ENCODE data around the gene DNM2.

Gene DNM2

DNA sequence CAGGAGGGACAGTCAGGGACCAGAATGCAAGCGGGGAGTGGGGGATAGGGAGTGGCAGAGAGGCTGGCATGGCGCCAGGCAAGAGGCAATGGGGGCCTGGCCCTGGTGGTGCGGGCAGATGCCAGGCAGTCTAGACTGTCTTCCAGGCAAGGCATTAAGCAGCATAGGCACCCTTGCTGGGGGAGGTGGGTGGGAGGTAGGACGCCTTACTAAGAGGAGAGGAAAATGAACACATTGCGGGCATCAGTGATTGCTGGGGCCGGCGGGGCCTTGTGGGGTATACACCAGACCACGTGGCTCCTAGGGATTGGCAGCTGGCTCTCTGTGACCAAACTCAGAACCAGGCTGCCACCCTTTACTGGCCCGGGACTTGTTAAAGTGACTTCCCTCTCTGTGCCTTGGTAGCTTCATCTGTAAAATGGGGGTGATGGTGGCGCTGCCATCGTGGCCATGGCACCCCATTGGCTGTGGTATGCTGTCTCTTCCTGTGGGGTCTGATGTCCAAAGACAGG lies 46.0 kb downstream of the DNM2 start:
- H3K4me3 ChIP-seq (ENCODE audit: low read length) = no peak overlapping the region
- no peaks in the 10 kb centered on the region for H3K27me3 ChIP-seq (ENCODE audit: control insufficient read depth, insufficient read depth, low read length)
- peaks cover 7% of the 10 kb centered on the region for H3K4me1 ChIP-seq (ENCODE audit: control insufficient read depth, insufficient read depth, low read length)
- no peak overlapping the region for H3K27ac ChIP-seq (ENCODE audit: low read depth, low read length)
- H3K9ac ChIP-seq (ENCODE audit: low read length) = no peak overlapping the region
- H3K36me3 ChIP-seq (ENCODE audit: control insufficient read depth, insufficient read depth, low read length) = peaks cover under 1% of the 10 kb centered on the region

DNA sequence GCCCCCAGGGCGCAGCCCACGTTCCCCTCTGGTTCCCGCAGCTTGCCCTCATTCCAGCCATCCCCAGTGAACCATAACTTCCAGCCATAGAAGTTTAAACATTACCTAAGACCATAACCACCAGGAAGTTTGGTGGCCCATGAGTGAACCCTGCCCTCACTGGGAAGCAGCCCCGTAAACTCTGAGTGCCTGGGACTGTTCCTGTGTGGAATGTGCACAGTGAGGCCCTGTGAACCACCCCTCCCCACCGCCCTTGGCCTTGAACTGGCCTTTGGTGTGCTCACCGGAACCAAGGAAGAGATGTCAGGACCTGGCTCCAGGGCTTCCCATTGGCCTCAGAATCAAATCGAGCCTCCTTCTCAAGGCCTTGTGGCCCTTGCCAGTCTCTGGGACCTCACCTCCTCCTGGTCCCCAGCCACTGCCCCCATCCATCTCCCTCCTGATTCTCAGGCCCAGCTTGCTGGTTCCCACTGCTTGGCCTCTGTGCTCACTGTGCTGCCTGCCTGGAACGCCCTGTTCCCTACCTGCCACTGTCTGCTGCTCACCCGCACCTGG lies 46.5 kb downstream of the DNM2 start:
- Histone ChIP-seq H3K4me1 (ENCODE audit: control insufficient read depth, insufficient read depth, low read length) (peaks cover 9% of the 10 kb centered on the region), H3K36me3 (ENCODE audit: control insufficient read depth, insufficient read depth, low read length) (peaks cover 2% of the 10 kb centered on the region), H3K27ac (ENCODE audit: low read depth, low read length) (no peak overlapping the region), H3K4me3 (ENCODE audit: low read length) (no peak overlapping the region), H3K9ac (ENCODE audit: low read length) (no peak overlapping the region), H3K27me3 (ENCODE audit: control insufficient read depth, insufficient read depth, low read length) (no peaks in the 10 kb centered on the region)

DNA sequence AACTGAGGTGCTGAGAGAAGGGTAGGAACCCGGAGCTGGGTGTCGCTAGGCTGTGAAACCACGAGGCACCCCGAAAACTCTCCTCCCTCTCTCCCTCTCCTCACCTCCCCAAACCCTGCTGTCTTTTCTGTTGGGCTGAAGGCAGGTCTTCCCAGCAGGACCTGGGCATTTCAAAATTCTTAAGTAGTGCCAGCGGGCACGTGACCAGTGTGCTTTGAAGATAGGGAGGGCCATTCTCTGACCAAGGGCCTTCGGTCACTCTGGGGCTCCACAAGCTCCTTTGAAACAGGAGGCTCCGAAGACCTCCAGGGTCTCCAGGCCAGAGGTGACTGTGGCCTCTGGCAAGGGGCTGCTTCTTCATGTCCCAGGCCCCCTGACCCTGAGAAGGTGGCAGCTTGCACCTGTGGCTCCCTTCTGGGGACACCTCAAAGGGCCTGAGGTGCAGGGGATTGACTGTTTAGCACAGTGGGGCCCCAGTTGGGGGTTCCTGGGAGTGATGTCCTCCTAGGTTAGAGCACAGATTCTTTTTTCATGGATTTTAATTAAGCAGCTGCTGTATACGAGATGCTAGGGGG lies 48.3 kb downstream of the DNM2 start:
- peak overlapping the region; percentile 3 for H3K9ac ChIP-seq (ENCODE audit: low read length)
- H3K27ac ChIP-seq (ENCODE audit: low read depth, low read length) = no peak overlapping the region
- H3K4me3 ChIP-seq (ENCODE audit: low read length) = no peak overlapping the region
- H3K4me1 ChIP-seq (ENCODE audit: control insufficient read depth, insufficient read depth, low read length) = peaks cover 13% of the 10 kb centered on the region
- no peaks in the 10 kb centered on the region for H3K27me3 ChIP-seq (ENCODE audit: control insufficient read depth, insufficient read depth, low read length)
- H3K36me3 ChIP-seq (ENCODE audit: control insufficient read depth, insufficient read depth, low read length) = peaks cover 2% of the 10 kb centered on the region

DNA sequence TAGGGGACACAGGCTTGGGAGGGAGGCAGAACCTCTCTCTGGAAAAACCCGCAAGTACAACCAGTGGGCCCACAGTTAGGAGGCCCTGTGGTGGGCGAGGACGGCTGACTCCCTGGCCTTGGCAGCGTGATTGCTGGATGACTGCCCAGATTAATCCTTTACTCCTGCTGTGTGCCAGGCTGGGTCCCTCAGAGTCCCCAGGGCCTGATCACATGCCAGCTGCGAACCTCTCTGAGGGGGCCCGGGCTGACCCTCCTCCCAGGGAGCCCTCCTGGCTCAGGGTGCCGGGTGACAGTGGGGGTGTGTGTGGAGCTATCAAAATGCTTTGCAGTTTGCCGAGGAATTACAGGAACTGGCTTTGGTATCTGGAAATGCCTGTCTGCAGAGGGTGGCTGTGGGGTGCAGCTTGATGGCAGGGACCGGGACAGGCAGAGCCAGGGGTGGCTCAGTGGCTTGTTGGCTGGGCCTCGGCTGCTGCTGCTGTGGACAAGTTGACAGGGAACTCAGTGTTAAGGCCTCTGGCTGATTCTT lies 48.9 kb downstream of the DNM2 start:
- H3K4me3 ChIP-seq (ENCODE audit: low read length) = no peak overlapping the region
- no peaks in the 10 kb centered on the region for H3K27me3 ChIP-seq (ENCODE audit: control insufficient read depth, insufficient read depth, low read length)
- peaks cover 2% of the 10 kb centered on the region for H3K36me3 ChIP-seq (ENCODE audit: control insufficient read depth, insufficient read depth, low read length)
- H3K9ac ChIP-seq (ENCODE audit: low read length) = no peak overlapping the region
- H3K4me1 ChIP-seq (ENCODE audit: control insufficient read depth, insufficient read depth, low read length) = peaks cover 13% of the 10 kb centered on the region
- H3K27ac ChIP-seq (ENCODE audit: low read depth, low read length) = no peak overlapping the region

DNA sequence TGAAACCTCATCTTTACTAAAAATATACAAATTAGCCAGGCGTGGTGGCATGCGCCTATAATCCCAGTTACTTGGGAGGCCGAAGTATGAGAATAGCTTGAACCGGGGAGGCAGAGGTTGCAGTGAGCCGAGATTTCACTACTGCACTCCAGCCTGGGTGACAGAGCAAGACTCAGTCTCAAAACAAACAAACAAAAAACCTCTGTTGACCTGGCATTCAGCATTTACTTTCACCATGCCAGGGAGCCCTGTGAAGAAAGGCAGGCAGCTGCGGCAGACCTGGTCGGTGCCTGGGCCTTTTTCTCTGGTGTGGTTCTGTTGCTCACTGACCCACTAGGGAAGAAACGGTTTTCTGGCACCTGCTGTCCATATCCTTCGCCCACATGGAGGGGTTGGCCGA lies 49.8 kb downstream of the DNM2 start:
- peaks cover 6% of the 10 kb centered on the region for H3K36me3 ChIP-seq (ENCODE audit: control insufficient read depth, insufficient read depth, low read length)
- H3K9ac ChIP-seq (ENCODE audit: low read length) = no peak overlapping the region
- H3K27me3 ChIP-seq (ENCODE audit: control insufficient read depth, insufficient read depth, low read length) = no peaks in the 10 kb centered on the region
- H3K27ac ChIP-seq (ENCODE audit: low read depth, low read length) = no peak overlapping the region
- H3K4me3 ChIP-seq (ENCODE audit: low read length) = no peak overlapping the region
- peaks cover 13% of the 10 kb centered on the region for H3K4me1 ChIP-seq (ENCODE audit: control insufficient read depth, insufficient read depth, low read length)

DNA sequence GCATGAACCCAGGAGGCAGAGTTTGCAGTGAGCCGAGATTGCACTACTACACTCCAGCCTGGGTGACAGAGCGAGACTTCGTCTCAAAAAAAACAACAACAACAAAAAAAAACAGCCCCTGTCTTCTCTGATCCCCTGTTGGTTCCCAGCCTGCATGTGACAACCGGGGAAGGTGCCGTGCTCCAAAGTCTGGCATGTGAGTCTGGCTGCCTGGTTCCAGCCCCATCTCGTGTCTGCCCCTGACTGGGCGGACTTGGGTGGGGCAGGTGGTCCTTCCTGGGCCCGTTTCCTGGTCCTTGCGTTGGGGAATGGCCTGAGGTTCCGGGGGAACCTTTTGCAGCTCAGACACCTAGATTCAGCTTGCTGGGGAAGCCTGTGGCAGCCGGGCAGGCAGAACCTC lies 50.5 kb downstream of the DNM2 start:
- Histone ChIP-seq H3K27me3 (ENCODE audit: control insufficient read depth, insufficient read depth, low read length) (no peaks in the 10 kb centered on the region), H3K9ac (ENCODE audit: low read length) (no peak overlapping the region), H3K36me3 (ENCODE audit: control insufficient read depth, insufficient read depth, low read length) (peaks cover 6% of the 10 kb centered on the region), H3K27ac (ENCODE audit: low read depth, low read length) (no peak overlapping the region), H3K4me3 (ENCODE audit: low read length) (no peak overlapping the region), H3K4me1 (ENCODE audit: control insufficient read depth, insufficient read depth, low read length) (peaks cover 13% of the 10 kb centered on the region)

DNA sequence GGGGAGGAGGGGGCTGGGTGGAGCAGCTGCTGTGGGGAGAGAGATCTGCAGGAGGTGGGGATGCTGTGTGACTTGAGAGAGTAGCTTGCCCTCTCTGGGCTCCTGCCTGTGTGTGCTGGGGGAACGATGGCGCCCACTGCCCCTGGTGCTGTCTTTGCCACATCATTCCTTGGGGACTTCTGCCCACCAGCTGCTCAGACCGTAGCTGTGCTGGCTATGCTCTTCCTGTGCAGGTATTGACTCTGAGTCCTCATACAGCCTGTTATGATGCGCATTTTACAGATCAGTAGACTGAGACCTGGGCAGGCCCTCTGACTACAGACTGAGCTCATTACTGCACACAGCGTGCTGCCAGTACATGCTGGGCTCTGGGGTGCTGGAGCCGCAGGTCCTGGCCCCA lies 51.1 kb downstream of the DNM2 start:
- Histone ChIP-seq H3K36me3 (ENCODE audit: control insufficient read depth, insufficient read depth, low read length) (peaks cover 10% of the 10 kb centered on the region), H3K9ac (ENCODE audit: low read length) (no peak overlapping the region), H3K4me3 (ENCODE audit: low read length) (no peak overlapping the region), H3K4me1 (ENCODE audit: control insufficient read depth, insufficient read depth, low read length) (peaks cover 13% of the 10 kb centered on the region), H3K27me3 (ENCODE audit: control insufficient read depth, insufficient read depth, low read length) (no peaks in the 10 kb centered on the region), H3K27ac (ENCODE audit: low read depth, low read length) (peak overlapping the region; percentile 49)

DNA sequence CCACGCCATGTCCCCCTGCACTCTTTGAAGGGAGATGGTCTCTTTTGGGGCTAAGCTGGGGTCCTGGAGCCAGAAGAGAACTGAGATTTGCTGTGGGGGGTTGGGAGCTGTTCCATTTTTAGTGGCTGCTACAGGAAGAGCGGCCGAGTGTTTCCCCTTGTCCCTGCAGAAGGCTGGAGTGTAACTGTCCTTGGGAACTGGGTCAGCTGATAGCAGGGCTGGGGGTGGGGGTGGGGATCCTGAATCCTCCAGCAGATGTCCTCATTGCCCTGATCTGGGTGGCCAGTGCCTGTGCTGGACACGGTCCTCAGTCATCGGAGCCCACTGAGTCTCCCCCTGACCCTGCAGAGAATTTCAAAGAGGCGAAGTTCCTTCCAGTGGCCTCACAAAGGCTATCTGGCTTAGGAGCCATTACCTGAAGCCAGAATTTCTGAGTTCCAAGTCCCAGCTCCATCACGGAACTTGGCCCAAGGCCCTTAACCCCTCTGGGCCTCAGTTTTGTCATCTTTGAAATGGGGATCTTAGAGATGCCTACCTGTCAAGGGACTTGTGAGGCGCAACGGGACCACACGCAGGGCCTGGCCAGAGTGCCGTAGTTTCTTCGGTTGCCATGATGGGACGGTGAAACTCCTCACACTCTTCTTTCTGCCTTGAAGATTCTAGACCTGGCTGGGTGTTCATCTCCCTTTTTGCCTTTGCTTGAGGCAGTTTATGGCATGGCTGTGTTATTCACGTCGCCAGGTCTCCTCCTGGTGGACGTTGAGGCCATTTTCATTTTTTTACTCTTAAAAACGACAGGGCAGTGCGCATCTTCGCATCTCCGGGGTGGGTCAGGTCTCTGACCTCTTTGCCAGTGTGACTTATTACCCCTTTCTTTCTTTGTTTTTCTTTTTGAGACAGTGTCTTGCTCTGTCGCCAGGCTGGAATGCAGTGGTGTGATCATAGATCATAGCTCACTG lies 51.9 kb downstream of the DNM2 start:
- Histone ChIP-seq H3K27me3 (ENCODE audit: control insufficient read depth, insufficient read depth, low read length) (no peaks in the 10 kb centered on the region), H3K27ac (ENCODE audit: low read depth, low read length) (peak overlapping the region; percentile 49), H3K9ac (ENCODE audit: low read length) (no peak overlapping the region), H3K36me3 (ENCODE audit: control insufficient read depth, insufficient read depth, low read length) (peaks cover 12% of the 10 kb centered on the region), H3K4me3 (ENCODE audit: low read length) (no peak overlapping the region), H3K4me1 (ENCODE audit: control insufficient read depth, insufficient read depth, low read length) (peaks cover 13% of the 10 kb centered on the region)

DNA sequence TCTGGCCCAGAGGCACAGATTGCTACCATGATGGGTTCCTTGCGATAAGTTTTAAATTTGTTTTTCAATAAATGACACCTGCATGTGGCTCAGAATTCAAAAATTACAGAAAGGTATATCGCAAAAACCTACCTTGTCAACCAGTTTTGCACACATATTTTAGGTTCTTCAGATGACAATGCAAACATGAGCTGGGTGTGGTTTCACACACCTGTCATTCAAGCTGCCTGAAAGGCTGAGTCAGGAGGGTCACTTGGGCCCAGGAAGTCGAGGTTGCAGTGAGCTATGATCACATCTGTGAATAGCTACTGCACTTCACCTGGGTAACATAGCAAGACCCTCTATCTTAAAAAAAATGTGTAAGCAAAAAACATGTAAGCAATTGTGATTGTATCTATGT lies 56.1 kb downstream of the DNM2 start:
- no peak overlapping the region for H3K9ac ChIP-seq (ENCODE audit: low read length)
- peaks cover 7% of the 10 kb centered on the region for H3K4me1 ChIP-seq (ENCODE audit: control insufficient read depth, insufficient read depth, low read length)
- no peaks in the 10 kb centered on the region for H3K27me3 ChIP-seq (ENCODE audit: control insufficient read depth, insufficient read depth, low read length)
- peaks cover 32% of the 10 kb centered on the region for H3K36me3 ChIP-seq (ENCODE audit: control insufficient read depth, insufficient read depth, low read length)
- H3K27ac ChIP-seq (ENCODE audit: low read depth, low read length) = no peak overlapping the region
- no peak overlapping the region for H3K4me3 ChIP-seq (ENCODE audit: low read length)

DNA sequence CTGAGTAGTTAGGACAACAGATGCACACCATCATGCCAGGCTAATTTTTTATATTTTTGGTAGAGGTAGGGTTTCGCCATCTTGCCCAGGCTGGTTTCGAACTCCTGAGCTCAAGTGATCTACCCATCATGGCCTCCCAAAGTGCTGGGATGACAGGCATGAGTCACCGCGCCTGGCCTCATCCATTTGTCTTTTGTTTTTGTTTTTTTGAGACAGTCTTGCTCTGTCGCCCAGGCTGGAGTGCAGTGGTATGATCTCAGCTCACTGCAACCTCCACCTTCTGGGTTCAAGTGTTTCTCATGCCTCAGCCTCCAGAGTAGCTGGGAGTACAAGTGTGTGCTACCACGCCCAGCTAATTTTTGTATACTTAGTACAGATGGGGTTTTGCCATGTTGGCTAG lies 57.0 kb downstream of the DNM2 start:
- Histone ChIP-seq H3K27ac (ENCODE audit: low read depth, low read length) (no peak overlapping the region), H3K4me1 (ENCODE audit: control insufficient read depth, insufficient read depth, low read length) (peaks cover 2% of the 10 kb centered on the region), H3K27me3 (ENCODE audit: control insufficient read depth, insufficient read depth, low read length) (no peaks in the 10 kb centered on the region), H3K36me3 (ENCODE audit: control insufficient read depth, insufficient read depth, low read length) (peaks cover 37% of the 10 kb centered on the region), H3K4me3 (ENCODE audit: low read length) (no peak overlapping the region), H3K9ac (ENCODE audit: low read length) (no peak overlapping the region)

DNA sequence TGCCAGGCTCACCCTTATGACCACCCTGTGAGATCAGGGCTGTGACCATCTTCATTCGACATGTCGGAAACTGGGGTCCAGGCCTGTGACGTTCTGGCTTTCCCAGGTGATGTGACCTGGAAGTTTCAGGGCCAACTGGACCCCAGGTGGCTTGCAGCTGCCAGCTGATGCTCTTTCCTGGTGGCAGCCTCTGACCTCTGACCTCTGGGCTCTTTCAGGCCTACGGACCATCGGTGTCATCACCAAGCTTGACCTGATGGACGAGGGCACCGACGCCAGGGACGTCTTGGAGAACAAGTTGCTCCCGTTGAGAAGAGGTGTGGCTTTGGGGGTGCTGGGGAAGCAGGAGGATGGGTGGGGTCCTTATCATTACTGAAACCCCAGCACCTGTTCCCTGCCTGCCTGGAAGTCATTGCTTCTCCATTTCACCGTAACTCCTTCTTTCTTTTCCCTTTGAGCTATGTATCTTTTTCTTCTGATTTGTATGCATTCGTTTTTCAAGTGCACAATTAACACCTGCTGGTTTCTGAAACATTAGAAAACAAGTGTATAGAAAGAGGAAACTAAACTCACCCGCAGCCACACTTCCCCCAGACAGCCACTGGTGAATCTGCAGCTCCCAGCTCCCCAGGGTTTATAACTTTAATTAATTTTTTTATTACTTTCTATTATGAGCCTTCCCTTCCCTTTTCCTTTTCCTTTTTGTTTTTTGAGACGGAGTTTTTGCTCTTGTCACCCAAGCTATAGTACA lies 59.2 kb downstream of the DNM2 start:
- H3K27ac ChIP-seq (ENCODE audit: low read depth, low read length) = no peak overlapping the region
- no peak overlapping the region for H3K9ac ChIP-seq (ENCODE audit: low read length)
- H3K4me1 ChIP-seq (ENCODE audit: control insufficient read depth, insufficient read depth, low read length) = no peaks in the 10 kb centered on the region
- H3K4me3 ChIP-seq (ENCODE audit: low read length) = no peak overlapping the region
- no peaks in the 10 kb centered on the region for H3K27me3 ChIP-seq (ENCODE audit: control insufficient read depth, insufficient read depth, low read length)
- H3K36me3 ChIP-seq (ENCODE audit: control insufficient read depth, insufficient read depth, low read length) = peaks cover 43% of the 10 kb centered on the region

DNA sequence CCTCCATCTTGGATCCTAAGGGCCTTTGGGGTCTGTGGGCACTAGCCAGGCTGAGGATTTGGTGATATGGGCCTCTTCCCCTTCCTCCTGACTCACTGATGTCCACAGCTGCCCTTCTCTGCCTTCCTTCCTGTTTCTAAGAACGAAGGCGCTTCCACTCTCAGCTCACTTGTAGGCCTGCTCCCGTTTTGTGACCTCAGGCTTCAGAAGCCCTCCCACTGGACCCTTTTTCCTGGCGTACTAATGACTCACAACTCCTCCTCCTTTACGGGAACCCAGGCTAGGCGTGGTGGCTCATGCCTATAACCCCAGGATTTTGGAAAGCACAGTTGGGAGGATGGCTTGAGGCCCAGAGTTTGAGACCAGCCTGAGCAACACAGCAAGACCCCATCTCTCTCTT lies 62.5 kb downstream of the DNM2 start:
- Histone ChIP-seq H3K27me3 (ENCODE audit: control insufficient read depth, insufficient read depth, low read length) (no peaks in the 10 kb centered on the region), H3K36me3 (ENCODE audit: control insufficient read depth, insufficient read depth, low read length) (peaks cover 49% of the 10 kb centered on the region), H3K4me1 (ENCODE audit: control insufficient read depth, insufficient read depth, low read length) (no peaks in the 10 kb centered on the region), H3K27ac (ENCODE audit: low read depth, low read length) (no peak overlapping the region), H3K9ac (ENCODE audit: low read length) (no peak overlapping the region), H3K4me3 (ENCODE audit: low read length) (no peak overlapping the region)
